H9 (cell line): Measurements from ENCODE around the gene ECSIT. TPM values are rescaled to one million over a fixed set of nuclear protein-coding genes. Genes with fewer than 3 reads are reported as not detected.

ENCODE experiments used
- DNase-seq: peaks from one replicate; pipeline ENCODE4 v3.0.0-alpha.2; 2017
- H2AFZ ChIP-seq: one replicate; pipeline ENCODE4 v1.6.1; 2013; ENCODE audit warnings: mild to moderate bottlenecking, low read length, control low read depth, moderate library complexity
- H2AK5ac ChIP-seq: 2 replicates; pipeline ENCODE4 v1.6.1; 2013; ENCODE audit warnings: low read length, control low read depth, mixed read lengths; ENCODE audit not compliant: insufficient read length
- H2BK120ac ChIP-seq: one replicate; pipeline ENCODE4 v1.6.1; 2013; ENCODE audit warnings: low read depth, mild to moderate bottlenecking, low read length, control low read depth, inconsistent platforms; ENCODE audit not compliant: poor library complexity, severe bottlenecking
- H2BK12ac ChIP-seq: 2 replicates; pipeline ENCODE4 v1.6.1; 2013; ENCODE audit warnings: low read length, control low read depth, mixed read lengths, low read depth; ENCODE audit not compliant: insufficient read length
- H2BK15ac ChIP-seq: 2 replicates; pipeline ENCODE4 v1.6.1; 2013; ENCODE audit warnings: low read depth, low read length, control low read depth
- H2BK20ac ChIP-seq: one replicate; pipeline ENCODE4 v1.6.1; 2013; ENCODE audit warnings: low read depth, mild to moderate bottlenecking, low read length, control low read depth, inconsistent platforms; ENCODE audit not compliant: poor library complexity, severe bottlenecking
- H2BK5ac ChIP-seq: 2 replicates; pipeline ENCODE4 v1.6.1; 2013; ENCODE audit warnings: low read length, control low read depth, mixed read lengths; ENCODE audit not compliant: insufficient read length
- H3K14ac ChIP-seq: 2 replicates; pipeline ENCODE4 v1.6.1; 2013; ENCODE audit warnings: low read length, control low read depth; ENCODE audit not compliant: insufficient read depth
- H3K18ac ChIP-seq: 2 replicates; pipeline ENCODE4 v1.6.1; 2013; ENCODE audit warnings: low read depth, mild to moderate bottlenecking, mixed read lengths, low read length, control low read depth; ENCODE audit not compliant: insufficient read length
- H3K23ac ChIP-seq: 2 replicates; pipeline ENCODE4 v1.6.1; 2013; ENCODE audit warnings: low read length, control low read depth, mixed read lengths, low read depth; ENCODE audit not compliant: insufficient read length
- H3K23me2 ChIP-seq: 2 replicates; pipeline ENCODE4 v1.6.1; 2013; ENCODE audit warnings: low read depth, mild to moderate bottlenecking, mixed read lengths, low read length, control low read depth; ENCODE audit not compliant: insufficient read length, poor library complexity, severe bottlenecking
- H3K27ac ChIP-seq: 2 replicates; pipeline ENCODE4 v1.5.1; 2013; ENCODE audit warnings: low read length, control low read depth, mixed read lengths, low read depth; ENCODE audit not compliant: insufficient read length
- H3K27me3 ChIP-seq: 2 replicates; pipeline ENCODE4 v1.6.1; 2013; ENCODE audit warnings: low read length, control low read depth, inconsistent platforms; ENCODE audit not compliant: insufficient read depth
- H3K4ac ChIP-seq: 2 replicates; pipeline ENCODE4 v1.6.1; 2013; ENCODE audit warnings: low read depth, mild to moderate bottlenecking, control low read depth, inconsistent platforms, low read length, moderate library complexity
- H3K4me1 ChIP-seq: 2 replicates; pipeline ENCODE4 v1.6.1; 2013; ENCODE audit warnings: low read length, control low read depth, inconsistent platforms; ENCODE audit not compliant: insufficient read depth
- H3K4me2 ChIP-seq: 2 replicates; pipeline ENCODE4 v1.6.1; 2013; ENCODE audit warnings: low read length, control low read depth, mixed read lengths; ENCODE audit not compliant: insufficient read length, insufficient read depth
- H3K56ac ChIP-seq: 2 replicates; pipeline ENCODE4 v1.6.1; 2013; ENCODE audit warnings: low read depth, mild to moderate bottlenecking, mixed read lengths, low read length, control low read depth; ENCODE audit not compliant: insufficient read length
- H3K79me1 ChIP-seq: 2 replicates; pipeline ENCODE4 v1.6.1; 2013; ENCODE audit warnings: low read depth, mild to moderate bottlenecking, moderate library complexity, low read length, control low read depth, inconsistent platforms; ENCODE audit not compliant: insufficient read depth, poor library complexity, severe bottlenecking
- H3K79me2 ChIP-seq: 2 replicates; pipeline ENCODE4 v1.6.1; 2013; ENCODE audit warnings: low read length, control low read depth, inconsistent platforms; ENCODE audit not compliant: insufficient read depth
- H3K9ac ChIP-seq: 2 replicates; pipeline ENCODE4 v1.6.1; 2013; ENCODE audit warnings: low read length, control low read depth, mixed read lengths; ENCODE audit not compliant: insufficient read length; ENCODE audit errors: extremely low read depth
- H3K9me3 ChIP-seq: one replicate; pipeline ENCODE4 v1.6.1; 2013; ENCODE audit warnings: low read depth, low read length, inconsistent platforms; ENCODE audit not compliant: control insufficient read depth
- H3T11ph ChIP-seq: one replicate; pipeline ENCODE4 v1.6.1; 2013; ENCODE audit warnings: mild to moderate bottlenecking, low read length, control low read depth, inconsistent platforms
- H4K20me1 ChIP-seq: one replicate; pipeline ENCODE4 v1.6.1; 2013; ENCODE audit not compliant: control insufficient read depth, insufficient read length, insufficient read depth
- H4K5ac ChIP-seq: 2 replicates; pipeline ENCODE4 v1.6.1; 2013; ENCODE audit warnings: low read depth, mild to moderate bottlenecking, mixed read lengths, low read length, control low read depth; ENCODE audit not compliant: insufficient read length
- H4K8ac ChIP-seq: replicated peaks from 2 replicates; pipeline ENCODE4 v1.6.1; 2013; ENCODE audit warnings: low read length, control low read depth, mixed read lengths, low read depth; ENCODE audit not compliant: insufficient read length
- H4K91ac ChIP-seq: 2 replicates; pipeline ENCODE4 v1.6.1; 2013; ENCODE audit warnings: low read depth, mild to moderate bottlenecking, moderate library complexity, mixed read lengths, low read length, control low read depth; ENCODE audit not compliant: insufficient read length
- H3K27ac Mint-ChIP-seq, 3 experiments: 2 replicates in 2 of 3; 3 replicates in 1 of 3; pipeline ENCODE4 v1.8.0; 2020 to 2021; ENCODE audit warnings: mixed read lengths in 3 of 3, mild to moderate bottlenecking in 1 of 3, moderate library complexity in 1 of 3
- H3K27me3 Mint-ChIP-seq: 2 replicates; pipeline ENCODE4 v1.8.0; 2021; ENCODE audit warnings: low read depth, mild to moderate bottlenecking, moderate library complexity, mixed read lengths
- H3K36me3 Mint-ChIP-seq, 3 experiments: 2 replicates in 2 of 3; 3 replicates in 1 of 3; pipeline ENCODE4 v1.8.0; 2020 to 2021; ENCODE audit warnings: low read depth in 3 of 3, mixed read lengths in 3 of 3; ENCODE audit not compliant: insufficient read depth in 1 of 3
- H3K4me1 Mint-ChIP-seq, 2 experiments: 2 replicates each; pipeline ENCODE4 v1.8.0; 2020; ENCODE audit warnings: mixed read lengths in 2 of 2
- H3K4me3 Mint-ChIP-seq, 2 experiments: 2 replicates in 1 of 2; 3 replicates in 1 of 2; pipeline ENCODE4 v1.8.0; 2020 to 2021; ENCODE audit warnings: mild to moderate bottlenecking in 2 of 2, mixed read lengths in 2 of 2, moderate library complexity in 1 of 2
- H3K9me3 Mint-ChIP-seq, 2 experiments: 2 replicates in 1 of 2; 3 replicates in 1 of 2; pipeline ENCODE4 v1.8.0; 2020; ENCODE audit warnings: mild to moderate bottlenecking in 2 of 2, mixed read lengths in 2 of 2, moderate library complexity in 1 of 2
- CTCF ChIP-seq: fragments of 200-600 bp; sonication (generic); conservative IDR thresholded peaks from 3 replicates; pipeline ENCODE4 v1.8.0; 2021; ENCODE audit warnings: antibody characterized with exemption, mild to moderate bottlenecking
- WGBS: extraction: QIAGEN DNeasy Blood & Tissue Kit; methylation state at CpG from one replicate; pipeline ENCODE4 v1.1.7; 2013; ENCODE audit warnings: missing lambda C conversion rate, low lambda C conversion rate, mixed read lengths; ENCODE audit not compliant: insufficient read length; ENCODE audit errors: extremely low coverage; 5-methylcytosine and 5-hydroxymethylcytosine counted together
- total RNA-seq: library from RNA; stranded (reverse); gene quantifications from 2 replicates; pipeline ENCODE4 v1.2.1, GENCODE V29; 2021

Gene ECSIT
- total RNA-seq, 1 experiment from 2014 or later = 42.4 TPM

GRCh38 chr19:11478167-11479089 is 50.5 kb downstream of the ECSIT start:
- H2BK15ac ChIP-seq = no peak overlapping the region
- H3K27ac ChIP-seq = no peak overlapping the region
- H3K9ac ChIP-seq = no peak overlapping the region
- TF ChIP-seq CTCF = no peak
- H2BK20ac ChIP-seq = no peak overlapping the region
- no peak overlapping the region for H2AK5ac ChIP-seq
- H3K9me3 ChIP-seq = no peaks in the 10 kb centered on the region
- H3K4me2 ChIP-seq = peak overlapping the region; percentile 36
- no peak for DNase-seq
- H4K91ac ChIP-seq = no peak overlapping the region
- H3K79me1 ChIP-seq = no peaks in the 10 kb centered on the region
- Mint-ChIP-seq H3K36me3 (no peaks in the 10 kb centered on the region; a peak in 1 of 7 replicates), H3K4me3 (peak overlapping the region; percentile 54 to 68; a peak in 4 of 5 replicates), H3K4me1 (peaks cover 4 to 18% of the 10 kb centered on the region in 2 experiments; a peak in 3 of 4 replicates), H3K9me3 (peaks cover 0 to 4% of the 10 kb centered on the region in 2 experiments; a peak in 3 of 5 replicates), H3K27me3 (peaks cover 43% of the 10 kb centered on the region), H3K27ac (no peak overlapping the region; a peak in 1 of 7 replicates)
- H3K27me3 ChIP-seq = peaks cover 12% of the 10 kb centered on the region
- no peak overlapping the region for H2BK120ac ChIP-seq
- H3K4me1 ChIP-seq = no peaks in the 10 kb centered on the region
- H3T11ph ChIP-seq = no peak overlapping the region
- H3K4ac ChIP-seq = no peak overlapping the region
- no peak overlapping the region for H3K14ac ChIP-seq
- no peak overlapping the region for H3K23ac ChIP-seq
- peaks cover 7% of the 10 kb centered on the region for H3K23me2 ChIP-seq
- H3K18ac ChIP-seq = no peak overlapping the region
- H2BK12ac ChIP-seq = no peak overlapping the region
- no peak overlapping the region for H4K5ac ChIP-seq
- no CpG with 5 or more reads among the region's 19 CpGs for WGBS
- H4K8ac ChIP-seq = no peak overlapping the region
- no peaks in the 10 kb centered on the region for H4K20me1 ChIP-seq
- H2AFZ ChIP-seq = no peak overlapping the region
- no peak overlapping the region for H3K56ac ChIP-seq
- H2BK5ac ChIP-seq = no peak overlapping the region
- H3K79me2 ChIP-seq = no peaks in the 10 kb centered on the region
